Activated CD4-positive, alpha-beta T cell treated with anti-CD3 and anti-CD28 coated beads, Interleukin-2, amount 50 U/mL, for 24 hours (primary cell): ENCODE results near the gene SOCS2.

Source experiments
- DNase-seq, 2 donors: peaks; one replicate each; pipeline ENCODE4 v3.0.0-alpha.2; 2020; ENCODE audit warnings: low read depth in 1 of 2, low spot score in 1 of 2

SOCS2 gene

GRCh38 chr12:93567174-93567573 lies 5.3 kb upstream of the SOCS2 start:
- DNase-seq, result no peak

GRCh38 chr12:93568091-93568490 lies 4.4 kb upstream of the SOCS2 start:
- DNase-seq, result no peak

GRCh38 chr12:93569301-93569655 lies 3.2 kb upstream of the SOCS2 start:
- DNase-seq, result no peak

GRCh38 chr12:93569656-93570551 lies 2.6 kb upstream of the SOCS2 start:
- peak; percentile 44 to 51 for DNase-seq

- DNase-seq, result peak; percentile 81 to 87
These were observed 1.7 kb upstream of the SOCS2 start for GRCh38 chr12:93570552-93571364.

- DNase-seq, result peak; percentile 31 to 44
These were observed 1.0 kb upstream of the SOCS2 start for GRCh38 chr12:93571365-93571924.

- DNase-seq, result peak in 1 of 2 donors; percentile 19
These were observed 457 bp downstream of the SOCS2 start for GRCh38 chr12:93572712-93573551.

- DNase-seq, result no peak
These were observed 1.2 kb downstream of the SOCS2 start for GRCh38 chr12:93573552-93574223.

GRCh38 chr12:93577222-93577621 lies 4.7 kb downstream of the SOCS2 start:
- DNase-seq, result no peak

- no peak for DNase-seq
These were observed 5.7 kb downstream of the SOCS2 start for GRCh38 chr12:93578221-93578620.

- DNase-seq, result no peak
These were observed 8.2 kb downstream of the SOCS2 start for GRCh38 chr12:93580682-93581081.

GRCh38 chr12:93581370-93581769 lies 8.9 kb downstream of the SOCS2 start:
- DNase-seq, result no peak

GRCh38 chr12:93582351-93582750 lies 9.9 kb downstream of the SOCS2 start:
- no peak for DNase-seq

GRCh38 chr12:93583627-93584392 lies 11.3 kb downstream of the SOCS2 start:
- DNase-seq, result no peak

- DNase-seq, result no peak
These were observed 12.8 kb downstream of the SOCS2 start for GRCh38 chr12:93585247-93585646.

- no peak for DNase-seq
These were observed 15.1 kb downstream of the SOCS2 start for GRCh38 chr12:93587611-93588010.

GRCh38 chr12:93589081-93589480 lies 16.6 kb downstream of the SOCS2 start:
- DNase-seq, result no peak

GRCh38 chr12:93591137-93591868 lies 18.8 kb downstream of the SOCS2 start:
- peak in 1 of 2 donors; percentile 3 for DNase-seq
